Measurements from ENCODE around the gene FAM163A.
A peak's percentile ranks its signal among the peaks of the same experiment; 100 is the strongest.

FAM163A gene

DNA sequence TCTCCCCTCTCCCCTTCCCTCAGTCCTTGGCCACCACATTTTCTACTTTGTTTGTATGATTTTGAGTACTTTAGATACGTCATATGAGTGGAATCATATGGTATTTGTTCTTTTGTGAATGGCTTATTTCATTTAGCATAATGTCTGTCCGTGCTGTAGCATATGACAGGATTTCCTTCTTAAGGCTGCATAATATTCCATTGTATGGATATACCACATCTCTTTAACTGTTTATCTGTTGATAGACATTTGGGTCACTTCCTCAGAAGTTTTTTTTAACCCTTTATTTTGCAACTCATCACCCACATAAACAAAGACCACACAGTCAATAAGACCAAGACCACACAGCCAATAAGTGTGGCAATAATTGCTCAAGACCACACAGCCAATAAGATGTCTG, 24.9 kb downstream of the FAM163A start:
- DNase-seq (ENCODE audit: low spot score), result no peak
- Histone ChIP-seq H3K4ac (ENCODE audit: low read length) (no peak overlapping the region), H2AK5ac (ENCODE audit: low read depth, low read length) (no peak overlapping the region), H3K27me3 (ENCODE audit: control insufficient read depth in 3 of 3, insufficient read depth in 3 of 3, low read depth in 1 of 3, low read length in 3 of 3) (no peaks in the 10 kb centered on the region), H3K4me3 (ENCODE audit: low read length in 2 of 2) (no peak overlapping the region), H3K79me1 (ENCODE audit: low read depth, low read length) (no peaks in the 10 kb centered on the region), H2AFZ (ENCODE audit: low read length) (no peak overlapping the region), H4K8ac (ENCODE audit: low read depth, low read length) (no peak overlapping the region), H3K14ac (ENCODE audit: low read length) (no peak overlapping the region), H3K4me2 (ENCODE audit: insufficient read depth, low read length, poor library complexity, severe bottlenecking) (no peak overlapping the region), H3K18ac (ENCODE audit: low read length) (no peak overlapping the region), H4K91ac (ENCODE audit: low read depth, low read length, poor library complexity) (no peak overlapping the region), H2BK5ac (ENCODE audit: low read length) (no peak overlapping the region), H3K23ac (ENCODE audit: low read depth, low read length, poor library complexity) (no peak overlapping the region), H3K27ac (replicated peaks; ENCODE audit: low read length) (no peak overlapping the region), H2BK120ac (ENCODE audit: low read depth, low read length) (no peak overlapping the region), H3K9ac (ENCODE audit: low read depth, low read length, poor library complexity) (no peak overlapping the region), H3K9me3 (replicated peaks in 1 of 2; ENCODE audit: control insufficient read depth in 2 of 2, insufficient read depth in 1 of 2, low read depth in 1 of 2, low read length in 2 of 2) (no peaks in the 10 kb centered on the region), H3K4me1 (ENCODE audit: control insufficient read depth in 2 of 2, insufficient read depth in 1 of 2, low read depth in 1 of 2, low read length in 2 of 2) (peaks cover 0 to 2% of the 10 kb centered on the region in 2 donors), H2BK12ac (ENCODE audit: low read length) (no peak overlapping the region), H2BK15ac (ENCODE audit: low read length) (no peak overlapping the region), H3K36me3 (replicated peaks in 1 of 2; ENCODE audit: control insufficient read depth in 2 of 2, insufficient read depth in 2 of 2, low read length in 2 of 2) (no peaks in the 10 kb centered on the region)
- no CpG with 5 or more reads among the region's 2 CpGs for WGBS, 2 donors (ENCODE audit: extremely low coverage in 2 of 2, insufficient read length in 2 of 2, insufficient replicate concordance in 1 of 2)

DNA sequence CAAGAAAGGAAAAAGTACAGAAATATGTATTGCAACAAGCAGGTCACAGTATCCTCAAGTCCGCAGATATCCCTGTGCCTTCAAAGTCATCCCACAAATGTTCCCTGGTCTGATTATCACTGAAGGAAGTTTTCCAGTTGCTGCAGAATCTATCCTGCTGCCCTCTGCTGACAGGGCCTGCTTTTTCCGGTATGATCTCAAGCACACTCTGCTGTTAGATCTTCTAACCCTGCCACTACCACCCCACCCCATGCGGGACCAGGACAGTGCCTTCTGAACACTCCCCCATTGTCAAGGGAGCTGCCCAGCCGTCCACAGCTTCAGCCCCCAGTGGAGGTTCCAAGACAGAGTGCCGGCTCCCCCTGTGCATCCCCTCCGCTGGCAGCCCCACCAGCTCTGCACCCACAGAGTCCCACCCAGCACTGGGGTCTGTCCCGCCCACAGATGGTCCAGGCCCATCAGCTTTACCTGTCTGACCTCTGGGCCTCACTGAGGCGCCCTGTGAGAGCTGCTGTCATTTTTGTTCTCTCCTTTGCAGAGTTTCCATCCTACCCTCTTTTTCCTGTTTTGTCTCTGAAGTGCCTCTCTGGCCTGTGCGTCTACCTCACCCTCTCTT, 27.9 kb downstream of the FAM163A start:
- no peak overlapping the region for H3K4me2 ChIP-seq (ENCODE audit: insufficient read depth, low read length, poor library complexity, severe bottlenecking)
- H4K91ac ChIP-seq (ENCODE audit: low read depth, low read length, poor library complexity), result no peak overlapping the region
- no peak overlapping the region for H3K9ac ChIP-seq (ENCODE audit: low read depth, low read length, poor library complexity)
- no peaks in the 10 kb centered on the region for H3K36me3 ChIP-seq (replicated peaks in 1 of 2; ENCODE audit: control insufficient read depth in 2 of 2, insufficient read depth in 2 of 2, low read length in 2 of 2)
- no peak for DNase-seq (ENCODE audit: low spot score)
- no peak overlapping the region for H3K18ac ChIP-seq (ENCODE audit: low read length)
- H2BK15ac ChIP-seq (ENCODE audit: low read length), result no peak overlapping the region
- no peak overlapping the region for H3K27ac ChIP-seq (replicated peaks; ENCODE audit: low read length)
- no peak overlapping the region for H3K14ac ChIP-seq (ENCODE audit: low read length)
- no peak overlapping the region for H2BK120ac ChIP-seq (ENCODE audit: low read depth, low read length)
- no CpG with 5 or more reads among the region's 9 CpGs for WGBS, 2 donors (ENCODE audit: extremely low coverage in 2 of 2, insufficient read length in 2 of 2, insufficient replicate concordance in 1 of 2)
- no peak overlapping the region for H2BK5ac ChIP-seq (ENCODE audit: low read length)
- H3K27me3 ChIP-seq (ENCODE audit: control insufficient read depth in 3 of 3, insufficient read depth in 3 of 3, low read depth in 1 of 3, low read length in 3 of 3), result peaks cover 0 to 2% (median 0%) of the 10 kb centered on the region in 3 experiments
- H2AFZ ChIP-seq (ENCODE audit: low read length), result no peak overlapping the region
- no peak overlapping the region for H2AK5ac ChIP-seq (ENCODE audit: low read depth, low read length)
- H3K9me3 ChIP-seq (replicated peaks in 1 of 2; ENCODE audit: control insufficient read depth in 2 of 2, insufficient read depth in 1 of 2, low read depth in 1 of 2, low read length in 2 of 2), result no peaks in the 10 kb centered on the region
- no peak overlapping the region for H3K4ac ChIP-seq (ENCODE audit: low read length)
- H3K79me1 ChIP-seq (ENCODE audit: low read depth, low read length), result no peaks in the 10 kb centered on the region
- peak overlapping the region; percentile 2 for H3K23ac ChIP-seq (ENCODE audit: low read depth, low read length, poor library complexity)
- no peak overlapping the region for H4K8ac ChIP-seq (ENCODE audit: low read depth, low read length)
- peaks cover 0 to 2% of the 10 kb centered on the region in 2 donors for H3K4me1 ChIP-seq (ENCODE audit: control insufficient read depth in 2 of 2, insufficient read depth in 1 of 2, low read depth in 1 of 2, low read length in 2 of 2)
- H2BK12ac ChIP-seq (ENCODE audit: low read length), result no peak overlapping the region
- H3K4me3 ChIP-seq (ENCODE audit: low read length in 2 of 2), result no peak overlapping the region

- Histone ChIP-seq H2BK120ac (ENCODE audit: low read depth, low read length) (no peak overlapping the region), H3K9ac (ENCODE audit: low read depth, low read length, poor library complexity) (no peak overlapping the region), H2AK5ac (ENCODE audit: low read depth, low read length) (no peak overlapping the region), H3K27ac (replicated peaks; ENCODE audit: low read length) (no peak overlapping the region), H4K91ac (ENCODE audit: low read depth, low read length, poor library complexity) (no peak overlapping the region), H4K8ac (ENCODE audit: low read depth, low read length) (no peak overlapping the region), H3K27me3 (ENCODE audit: control insufficient read depth in 3 of 3, insufficient read depth in 3 of 3, low read depth in 1 of 3, low read length in 3 of 3) (peaks cover 0 to 2% (median 0%) of the 10 kb centered on the region in 3 experiments), H2BK12ac (ENCODE audit: low read length) (no peak overlapping the region), H2AFZ (ENCODE audit: low read length) (no peak overlapping the region), H3K23ac (ENCODE audit: low read depth, low read length, poor library complexity) (no peak overlapping the region), H2BK15ac (ENCODE audit: low read length) (no peak overlapping the region), H3K4ac (ENCODE audit: low read length) (no peak overlapping the region), H3K79me1 (ENCODE audit: low read depth, low read length) (no peaks in the 10 kb centered on the region), H3K4me1 (ENCODE audit: control insufficient read depth in 2 of 2, insufficient read depth in 1 of 2, low read depth in 1 of 2, low read length in 2 of 2) (no peaks in the 10 kb centered on the region), H2BK5ac (ENCODE audit: low read length) (no peak overlapping the region), H3K4me2 (ENCODE audit: insufficient read depth, low read length, poor library complexity, severe bottlenecking) (no peak overlapping the region), H3K36me3 (replicated peaks in 1 of 2; ENCODE audit: control insufficient read depth in 2 of 2, insufficient read depth in 2 of 2, low read length in 2 of 2) (no peaks in the 10 kb centered on the region), H3K18ac (ENCODE audit: low read length) (no peak overlapping the region), H3K14ac (ENCODE audit: low read length) (no peak overlapping the region), H3K4me3 (ENCODE audit: low read length in 2 of 2) (no peak overlapping the region), H3K9me3 (replicated peaks in 1 of 2; ENCODE audit: control insufficient read depth in 2 of 2, insufficient read depth in 1 of 2, low read depth in 1 of 2, low read length in 2 of 2) (no peaks in the 10 kb centered on the region)
- WGBS, 2 donors (ENCODE audit: extremely low coverage in 2 of 2, insufficient read length in 2 of 2, insufficient replicate concordance in 1 of 2), result no CpG with 5 or more reads among the region's 4 CpGs
- DNase-seq (ENCODE audit: low spot score), result no peak
These were observed 30.2 kb downstream of the FAM163A start for GRCh38 chr1:179773264-179773663.

- no CpG with 5 or more reads among the region's 2 CpGs for WGBS, 2 donors (ENCODE audit: extremely low coverage in 2 of 2, insufficient read length in 2 of 2, insufficient replicate concordance in 1 of 2)
- Histone ChIP-seq H2AFZ (ENCODE audit: low read length) (no peak overlapping the region), H4K91ac (ENCODE audit: low read depth, low read length, poor library complexity) (no peak overlapping the region)
These were observed 30.9 kb downstream of the FAM163A start for GRCh38 chr1:179774000-179774399.

More at GRCh38 chr1:179774000-179774399, 30.9 kb downstream of the FAM163A start:
- no peak overlapping the region for H2BK12ac ChIP-seq (ENCODE audit: low read length)
- no peak overlapping the region for H3K23ac ChIP-seq (ENCODE audit: low read depth, low read length, poor library complexity)
- H3K27ac ChIP-seq (replicated peaks; ENCODE audit: low read length), result no peak overlapping the region
- no peak overlapping the region for H3K9ac ChIP-seq (ENCODE audit: low read depth, low read length, poor library complexity)
- H3K9me3 ChIP-seq (replicated peaks in 1 of 2; ENCODE audit: control insufficient read depth in 2 of 2, insufficient read depth in 1 of 2, low read depth in 1 of 2, low read length in 2 of 2), result no peaks in the 10 kb centered on the region
- no peak for DNase-seq (ENCODE audit: low spot score)
- H3K18ac ChIP-seq (ENCODE audit: low read length), result peak overlapping the region; percentile 19
- H3K14ac ChIP-seq (ENCODE audit: low read length), result no peak overlapping the region
- H3K27me3 ChIP-seq (ENCODE audit: control insufficient read depth in 3 of 3, insufficient read depth in 3 of 3, low read depth in 1 of 3, low read length in 3 of 3), result peaks cover 0 to 2% (median 0%) of the 10 kb centered on the region in 3 experiments
- no peak overlapping the region for H2BK15ac ChIP-seq (ENCODE audit: low read length)
- no peak overlapping the region for H4K8ac ChIP-seq (ENCODE audit: low read depth, low read length)
- H3K4me1 ChIP-seq (ENCODE audit: control insufficient read depth in 2 of 2, insufficient read depth in 1 of 2, low read depth in 1 of 2, low read length in 2 of 2), result no peaks in the 10 kb centered on the region
- H3K4ac ChIP-seq (ENCODE audit: low read length), result no peak overlapping the region
- no peak overlapping the region for H2AK5ac ChIP-seq (ENCODE audit: low read depth, low read length)
- no peaks in the 10 kb centered on the region for H3K79me1 ChIP-seq (ENCODE audit: low read depth, low read length)
- no peak overlapping the region for H2BK120ac ChIP-seq (ENCODE audit: low read depth, low read length)
- no peak overlapping the region for H3K4me2 ChIP-seq (ENCODE audit: insufficient read depth, low read length, poor library complexity, severe bottlenecking)
- no peak overlapping the region for H2BK5ac ChIP-seq (ENCODE audit: low read length)
- H3K36me3 ChIP-seq (replicated peaks in 1 of 2; ENCODE audit: control insufficient read depth in 2 of 2, insufficient read depth in 2 of 2, low read length in 2 of 2), result no peaks in the 10 kb centered on the region
- no peak overlapping the region for H3K4me3 ChIP-seq (ENCODE audit: low read length in 2 of 2)
